HepG2 (cell line): ENCODE measurements around the gene TUBA1C. TPM values are rescaled to one million over a fixed set of nuclear protein-coding genes. Genes with fewer than 3 reads are reported as not detected.

Experiments used
- AGO2 ChIP-seq: fragments of 200-400 bp; formaldehyde crosslinking; optimal IDR thresholded peaks from 2 replicates; pipeline ENCODE3; 2017; ENCODE audit warnings: mild to moderate bottlenecking, low read depth, low read length, moderate library complexity
- AKAP8 ChIP-seq: sonication (generic); formaldehyde crosslinking; IDR thresholded peaks from 2 replicates; pipeline ENCODE4 v1.5.1; 2020; ENCODE audit warnings: mild to moderate bottlenecking, missing genetic modification reagents
- BRF2 ChIP-seq: sonication (generic); formaldehyde crosslinking; IDR thresholded peaks from 2 replicates; pipeline ENCODE4 v1.8.1; 2022; ENCODE audit warnings: mild to moderate bottlenecking, missing genetic modification reagents
- EED ChIP-seq: sonication (generic); formaldehyde crosslinking; IDR thresholded peaks from 2 replicates; pipeline ENCODE4 v1.5.0; 2020; ENCODE audit warnings: mild to moderate bottlenecking, missing genetic modification reagents
- FOXA1 ChIP-seq, 2 experiments: fragments of 450-650 bp in 1 of 2; sonication (generic) in 1 of 2; formaldehyde crosslinking in 1 of 2; IDR thresholded peaks; 2 replicates each; pipeline versions ENCODE4 v1.4.0 to v1.6.1; 2016 to 2020; ENCODE audit warnings: missing genetic modification reagents in 1 of 2
- HOXD1 ChIP-seq: sonication (generic); formaldehyde crosslinking; IDR thresholded peaks from 2 replicates; pipeline ENCODE4 v1.5.0; 2020; ENCODE audit warnings: missing genetic modification reagents
- JDP2 ChIP-seq: sonication (generic); formaldehyde crosslinking; IDR thresholded peaks from 2 replicates; pipeline ENCODE4 v1.8.1; 2022; ENCODE audit warnings: missing genetic modification reagents, borderline replicate concordance
- KDM5B ChIP-seq: sonication (generic); formaldehyde crosslinking; IDR thresholded peaks from 2 replicates; pipeline ENCODE4 v1.4.0; 2020; ENCODE audit warnings: missing genetic modification reagents, mild to moderate bottlenecking, borderline replicate concordance
- MEIS2 ChIP-seq: sonication (generic); formaldehyde crosslinking; IDR thresholded peaks from 2 replicates; pipeline ENCODE4 v1.9.0; 2021; ENCODE audit warnings: mild to moderate bottlenecking, missing genetic modification reagents
- PITX1 ChIP-seq: sonication (generic); formaldehyde crosslinking; IDR thresholded peaks from 2 replicates; pipeline ENCODE4 v1.5.1; 2020; ENCODE audit warnings: mild to moderate bottlenecking, missing genetic modification reagents
- PLRG1 ChIP-seq: fragments of 450-650 bp; conservative IDR thresholded peaks from 2 replicates; pipeline ENCODE4 v1.6.1; 2016
- ZHX1 ChIP-seq: sonication (generic); formaldehyde crosslinking; IDR thresholded peaks from 2 replicates; pipeline ENCODE4 v1.8.1; 2022; ENCODE audit warnings: low read depth, mild to moderate bottlenecking, missing genetic modification reagents
- ZNF253 ChIP-seq: sonication (generic); formaldehyde crosslinking; IDR thresholded peaks from 2 replicates; pipeline ENCODE4 v1.8.0; 2022; ENCODE audit warnings: mild to moderate bottlenecking, missing genetic modification reagents, borderline replicate concordance
- ZNF563 ChIP-seq: sonication (generic); formaldehyde crosslinking; IDR thresholded peaks from 2 replicates; pipeline ENCODE4 v1.8.0; 2022; ENCODE audit warnings: mild to moderate bottlenecking, moderate library complexity, missing genetic modification reagents
- ZNF777 ChIP-seq: sonication (generic); formaldehyde crosslinking; IDR thresholded peaks from 2 replicates; pipeline ENCODE4 v1.4.0; 2020; ENCODE audit warnings: missing genetic modification reagents
- polyA plus RNA-seq, 8 experiments: library from polyadenylated mRNA; depleted of rRNA in 3 of 8; stranded (reverse) in 7 of 8; unstranded in 1 of 8; fragments of >200 nt; fragmentation: Illumina TruSeq in 4 of 8; extraction: Trizol in 4 of 8; gene quantifications; 2 replicates each; pipeline versions ENCODE4 v1.2.1 to v1.2.3, GENCODE V29; 2011 to 2016; ENCODE audit warnings: low read depth in 4 of 8, missing spikeins in 1 of 8, mixed read lengths in 1 of 8; ENCODE audit not compliant: insufficient read depth in 1 of 8
- total RNA-seq, 5 experiments: library from RNA; depleted of rRNA; stranded (reverse); fragments of >200 nt; fragmentation: Illumina TruSeq; extraction: Trizol; gene quantifications; 2 replicates each; pipeline ENCODE4 v1.2.3, GENCODE V29; 2016; ENCODE audit warnings: low read depth in 1 of 5
- TF ChIP-seq, protein P1 (sequence below): sonication (generic); formaldehyde crosslinking; IDR thresholded peaks from 2 replicates; pipeline ENCODE4 v1.5.1; 2020; ENCODE audit warnings: mild to moderate bottlenecking, missing genetic modification reagents, moderate library complexity
- TF ChIP-seq, protein P2 (sequence below): IDR thresholded peaks from 2 replicates; pipeline ENCODE4 v1.6.1; 2016; ENCODE audit warnings: mild to moderate bottlenecking, missing biosample characterization, missing genetic modification reagents
- TF ChIP-seq, protein P3 (sequence below): sonication (generic); formaldehyde crosslinking; IDR thresholded peaks from 2 replicates; pipeline ENCODE4 v1.9.0; 2022; ENCODE audit warnings: missing genetic modification reagents, mild to moderate bottlenecking, borderline replicate concordance

Gene TUBA1C
- total and polyA plus RNA-seq, 2 of the 13 experiments (the other 11 are each of a cell fraction or from before 2014, with no cell fraction given), result 693 to 1,075 TPM

GRCh38 chr12:49296836-49297694 lies 32.2 kb downstream of the TUBA1C start (continued):
- TF ChIP-seq, protein P1, sequence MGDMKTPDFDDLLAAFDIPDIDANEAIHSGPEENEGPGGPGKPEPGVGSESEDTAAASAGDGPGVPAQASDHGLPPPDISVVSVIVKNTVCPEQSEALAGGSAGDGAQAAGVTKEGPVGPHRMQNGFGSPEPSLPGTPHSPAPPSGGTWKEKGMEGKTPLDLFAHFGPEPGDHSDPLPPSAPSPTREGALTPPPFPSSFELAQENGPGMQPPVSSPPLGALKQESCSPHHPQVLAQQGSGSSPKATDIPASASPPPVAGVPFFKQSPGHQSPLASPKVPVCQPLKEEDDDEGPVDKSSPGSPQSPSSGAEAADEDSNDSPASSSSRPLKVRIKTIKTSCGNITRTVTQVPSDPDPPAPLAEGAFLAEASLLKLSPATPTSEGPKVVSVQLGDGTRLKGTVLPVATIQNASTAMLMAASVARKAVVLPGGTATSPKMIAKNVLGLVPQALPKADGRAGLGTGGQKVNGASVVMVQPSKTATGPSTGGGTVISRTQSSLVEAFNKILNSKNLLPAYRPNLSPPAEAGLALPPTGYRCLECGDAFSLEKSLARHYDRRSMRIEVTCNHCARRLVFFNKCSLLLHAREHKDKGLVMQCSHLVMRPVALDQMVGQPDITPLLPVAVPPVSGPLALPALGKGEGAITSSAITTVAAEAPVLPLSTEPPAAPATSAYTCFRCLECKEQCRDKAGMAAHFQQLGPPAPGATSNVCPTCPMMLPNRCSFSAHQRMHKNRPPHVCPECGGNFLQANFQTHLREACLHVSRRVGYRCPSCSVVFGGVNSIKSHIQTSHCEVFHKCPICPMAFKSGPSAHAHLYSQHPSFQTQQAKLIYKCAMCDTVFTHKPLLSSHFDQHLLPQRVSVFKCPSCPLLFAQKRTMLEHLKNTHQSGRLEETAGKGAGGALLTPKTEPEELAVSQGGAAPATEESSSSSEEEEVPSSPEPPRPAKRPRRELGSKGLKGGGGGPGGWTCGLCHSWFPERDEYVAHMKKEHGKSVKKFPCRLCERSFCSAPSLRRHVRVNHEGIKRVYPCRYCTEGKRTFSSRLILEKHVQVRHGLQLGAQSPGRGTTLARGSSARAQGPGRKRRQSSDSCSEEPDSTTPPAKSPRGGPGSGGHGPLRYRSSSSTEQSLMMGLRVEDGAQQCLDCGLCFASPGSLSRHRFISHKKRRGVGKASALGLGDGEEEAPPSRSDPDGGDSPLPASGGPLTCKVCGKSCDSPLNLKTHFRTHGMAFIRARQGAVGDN (CRISPR knock-in tag), result peak; percentile 45; the same call in 1 of the 2 replicates
- TF ChIP-seq AGO2 (no peak), PLRG1 (no peak), ZNF253 (0 out of 2 replicates have a peak, but pooled peaks have one; percentile 53), JDP2 (no peak), MEIS2 (CRISPR knock-in tag) (peak; percentile 7; the same call in 1 of the 2 replicates), HOXD1 (CRISPR knock-in tag) (0 out of 2 replicates have a peak, but pooled peaks have one; percentile 40), AKAP8 (no peak), ZNF777 (CRISPR knock-in tag) (peak; percentile 38; the same call in 1 of the 2 replicates), EED (CRISPR knock-in tag) (peak; percentile 75; the same call in 1 of the 2 replicates), KDM5B (CRISPR knock-in tag) (peak; percentile 41; the same call in 1 of the 2 replicates), FOXA1 (IDR thresholded peaks at IDR 0.05) (no peak), FOXA1 (CRISPR knock-in tag; IDR thresholded peaks at IDR 0.05) (no peak), PITX1 (CRISPR knock-in tag) (0 out of 2 replicates have a peak, but pooled peaks have one; percentile 4), BRF2 (no peak), ZNF563 (CRISPR knock-in tag) (peak; percentile 54; the same call in 1 of the 2 replicates), ZHX1 (no peak)
- TF ChIP-seq, protein P2, sequence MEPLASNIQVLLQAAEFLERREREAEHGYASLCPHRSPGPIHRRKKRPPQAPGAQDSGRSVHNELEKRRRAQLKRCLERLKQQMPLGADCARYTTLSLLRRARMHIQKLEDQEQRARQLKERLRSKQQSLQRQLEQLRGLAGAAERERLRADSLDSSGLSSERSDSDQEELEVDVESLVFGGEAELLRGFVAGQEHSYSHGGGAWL, result no peak
- TF ChIP-seq, protein P3, sequence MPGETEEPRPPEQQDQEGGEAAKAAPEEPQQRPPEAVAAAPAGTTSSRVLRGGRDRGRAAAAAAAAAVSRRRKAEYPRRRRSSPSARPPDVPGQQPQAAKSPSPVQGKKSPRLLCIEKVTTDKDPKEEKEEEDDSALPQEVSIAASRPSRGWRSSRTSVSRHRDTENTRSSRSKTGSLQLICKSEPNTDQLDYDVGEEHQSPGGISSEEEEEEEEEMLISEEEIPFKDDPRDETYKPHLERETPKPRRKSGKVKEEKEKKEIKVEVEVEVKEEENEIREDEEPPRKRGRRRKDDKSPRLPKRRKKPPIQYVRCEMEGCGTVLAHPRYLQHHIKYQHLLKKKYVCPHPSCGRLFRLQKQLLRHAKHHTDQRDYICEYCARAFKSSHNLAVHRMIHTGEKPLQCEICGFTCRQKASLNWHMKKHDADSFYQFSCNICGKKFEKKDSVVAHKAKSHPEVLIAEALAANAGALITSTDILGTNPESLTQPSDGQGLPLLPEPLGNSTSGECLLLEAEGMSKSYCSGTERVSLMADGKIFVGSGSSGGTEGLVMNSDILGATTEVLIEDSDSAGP, result peak; percentile 19; the same call in 1 of the 2 replicates
